Inflammatory macrophage treated with lipopolysaccharide for 1 hour (primary cell): Measurements from ENCODE around the gene EFCAB14.
"Not testable (repeated sequence)": the region's sequence is repeated elsewhere in the genome, so short reads cannot be mapped to it uniquely, and the experiment has no call there.

Source experiments
- DNase-seq, 2 donors: peaks; one replicate each; pipeline ENCODE4 v3.0.0-alpha.2; 2020 to 2022

Gene EFCAB14

DNA sequence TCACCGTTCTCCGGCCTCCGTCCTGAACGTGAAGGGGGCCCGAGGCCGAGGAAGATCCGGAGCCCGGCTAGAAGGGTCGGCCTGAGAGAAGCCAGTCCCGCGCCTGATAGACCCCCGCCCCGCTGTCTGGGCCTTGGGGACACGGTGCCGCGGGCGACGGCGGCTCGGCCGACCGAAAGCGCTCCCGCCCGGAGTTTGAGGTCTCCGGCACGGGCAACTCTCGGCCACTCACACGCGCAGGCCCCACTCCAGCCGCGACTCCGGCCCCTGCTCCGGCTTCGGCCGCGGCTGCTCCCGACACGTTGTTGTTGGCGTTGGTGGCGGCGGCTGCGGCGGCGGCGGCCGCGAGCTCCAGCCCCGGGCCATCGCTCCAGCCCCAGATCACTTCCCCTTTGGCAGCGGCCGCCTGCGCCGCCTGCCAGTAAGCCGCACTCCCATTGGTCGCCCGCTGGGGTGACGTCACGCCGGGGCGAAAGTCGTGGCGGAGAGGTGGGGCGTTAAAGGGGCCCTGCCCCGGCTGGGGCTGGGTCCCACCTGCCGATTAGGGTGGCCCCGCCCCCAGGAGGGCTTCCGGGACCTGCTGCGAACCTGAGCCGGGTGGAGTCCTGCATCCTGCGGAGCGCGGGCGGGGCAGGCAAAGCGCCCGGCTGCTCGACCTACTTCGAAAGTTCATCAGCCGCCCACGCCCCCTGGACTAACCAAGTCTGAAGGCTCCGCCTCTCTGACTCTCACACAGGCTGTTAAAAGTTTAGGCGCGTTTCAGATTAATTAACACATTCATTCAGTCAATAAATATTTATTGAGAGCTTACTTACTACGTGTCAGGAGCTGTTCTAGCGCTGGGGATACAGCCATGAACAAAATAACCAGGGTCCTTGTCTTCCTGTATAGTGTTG is at the start of gene EFCAB14:
TSS of gene EFCAB14 (minus strand) at position 388 of the 896 bp plus-strand sequence. CDS start 1,027 bp downstream, outside the sequence.
- peak; percentile 88 to 96 for DNase-seq

GRCh38 chr1:46768445-46768844 is 49.5 kb upstream of the EFCAB14 start:
- DNase-seq, result no peak

DNA sequence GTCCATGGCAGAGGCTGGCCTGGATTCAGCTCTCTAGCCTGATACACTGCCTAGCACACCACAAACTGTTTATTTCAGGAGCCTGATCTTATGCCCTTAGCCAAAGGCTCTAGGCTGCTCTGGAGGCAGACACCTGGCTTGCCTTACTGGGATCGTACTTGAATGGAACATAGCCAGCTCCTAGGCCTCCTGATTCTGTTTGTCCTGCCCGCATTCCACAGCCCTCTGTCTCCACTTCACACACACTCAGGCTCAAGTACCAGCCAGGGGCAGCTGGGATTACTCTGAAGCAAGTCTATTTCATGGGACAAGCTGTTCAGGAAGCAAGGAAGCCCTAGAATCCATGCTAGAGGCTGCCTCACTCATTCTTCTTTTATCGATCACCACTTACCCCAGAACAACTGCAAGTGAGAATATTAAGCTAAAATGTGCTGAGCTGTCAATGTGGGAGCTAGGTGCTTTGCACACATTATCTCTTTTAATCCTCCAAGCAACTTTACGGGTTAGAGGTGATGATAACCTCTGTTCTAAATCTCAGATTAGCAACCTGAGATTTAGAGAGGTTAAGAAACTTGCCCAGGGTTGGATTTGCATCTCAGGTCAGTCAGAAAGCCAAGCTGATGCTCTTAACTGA is 48.9 kb upstream of the EFCAB14 start:
- no peak for DNase-seq

DNA sequence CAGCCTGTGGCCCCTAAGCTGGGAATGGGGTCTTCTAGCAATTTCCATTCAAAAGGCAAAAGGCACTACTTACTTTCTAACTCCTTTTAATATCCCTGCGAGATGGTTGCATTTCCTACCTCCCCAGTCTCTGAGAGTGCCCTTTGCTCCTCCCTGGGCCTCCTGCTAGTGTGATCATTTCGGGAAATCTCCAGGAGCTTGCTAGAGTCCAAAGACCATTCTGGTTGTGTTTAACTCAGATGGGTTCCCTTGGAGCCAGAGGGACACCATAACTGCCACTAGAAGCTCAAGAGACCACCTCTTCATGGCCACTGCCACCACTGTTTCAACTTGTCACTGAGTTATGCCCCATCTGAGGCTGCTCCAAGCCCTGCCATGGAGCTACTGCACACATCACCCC is 45.5 kb upstream of the EFCAB14 start:
- DNase-seq, result no peak

GRCh38 chr1:46761740-46762139 is 42.8 kb upstream of the EFCAB14 start:
- DNase-seq, result no peak

DNA sequence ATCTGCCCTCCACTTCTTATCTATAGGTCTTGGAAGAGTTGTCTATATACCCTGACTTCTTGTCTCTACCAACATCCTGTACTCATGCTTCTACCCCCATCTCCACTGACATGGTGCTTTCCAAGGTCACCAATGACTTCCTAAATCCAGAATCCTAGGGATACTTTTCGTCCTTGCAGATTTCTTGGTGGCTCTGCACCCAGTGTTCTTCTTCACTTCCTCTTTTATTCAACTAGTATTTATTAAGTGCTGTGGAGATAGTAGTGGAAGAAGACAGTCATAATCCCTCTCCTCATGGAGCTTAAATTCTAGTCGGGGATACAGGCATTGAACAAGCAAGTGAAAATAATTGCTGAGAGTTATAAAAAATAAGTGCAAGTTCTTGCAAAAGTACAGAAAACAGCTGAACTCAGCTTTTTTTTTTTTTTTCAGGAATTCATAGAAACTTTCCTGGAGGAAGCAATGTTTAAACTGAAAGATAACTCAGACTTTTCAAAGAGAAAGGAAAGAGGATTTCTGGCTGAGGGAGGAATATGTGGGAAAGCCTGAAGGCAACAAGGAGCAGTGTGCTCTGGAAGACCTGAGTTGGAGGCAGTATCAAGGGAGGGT is 41.7 kb upstream of the EFCAB14 start:
- no peak for DNase-seq

- DNase-seq, result no peak
Measured at GRCh38 chr1:46757956-46758528, 39.1 kb upstream of the EFCAB14 start.

- DNase-seq, result no peak
Measured at GRCh38 chr1:46757247-46757955, 38.5 kb upstream of the EFCAB14 start.

DNA sequence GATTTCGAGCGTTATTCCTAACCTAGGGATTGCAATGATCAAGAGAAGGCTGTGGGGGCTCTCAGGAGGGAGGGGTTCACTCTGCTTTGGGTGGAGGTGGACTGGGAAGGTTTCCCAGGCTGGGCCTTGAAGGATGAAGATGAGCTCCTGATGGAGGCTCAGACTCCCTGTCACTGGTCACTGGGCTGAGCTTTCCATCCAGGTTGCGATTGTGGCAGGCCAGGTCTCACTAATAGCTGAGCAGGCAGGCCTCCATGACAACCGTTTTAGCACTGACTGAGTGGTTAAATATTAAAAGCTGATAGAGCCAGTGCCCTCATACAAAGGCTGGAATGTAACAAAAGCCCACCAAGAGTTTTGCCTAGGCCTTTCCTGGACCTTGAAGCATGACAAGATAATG is 36.2 kb upstream of the EFCAB14 start:
- no peak for DNase-seq

GRCh38 chr1:46754707-46755106 is 35.8 kb upstream of the EFCAB14 start:
- DNase-seq, result not testable (repeated sequence)

- no peak for DNase-seq
Measured at GRCh38 chr1:46753985-46754384, 35.1 kb upstream of the EFCAB14 start.

DNA sequence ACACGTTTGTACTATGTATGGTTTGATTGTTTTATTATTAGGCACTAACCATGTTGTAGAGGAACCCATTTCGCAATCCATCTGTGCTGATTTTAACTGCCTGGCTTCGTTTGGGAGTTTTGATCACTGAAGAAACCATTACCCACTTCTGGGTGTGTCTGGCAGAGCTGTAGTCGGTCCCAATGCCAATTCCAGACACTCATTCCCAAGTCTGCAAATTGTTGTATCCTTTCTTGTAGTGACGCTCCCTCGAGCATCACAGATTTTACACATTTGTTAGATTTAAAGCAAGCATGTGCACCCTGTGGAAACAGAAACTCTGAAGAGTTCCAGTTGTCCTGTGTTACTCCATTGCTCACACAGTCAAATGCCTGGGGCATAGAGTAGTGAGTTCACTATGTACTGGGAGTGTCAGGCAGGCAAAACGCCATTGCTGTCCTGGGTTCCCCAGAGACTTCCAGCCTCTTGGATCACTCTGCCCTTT is 31.0 kb upstream of the EFCAB14 start:
- no peak for DNase-seq

- DNase-seq, result no peak
Measured at GRCh38 chr1:46749404-46749803, 30.5 kb upstream of the EFCAB14 start.

- DNase-seq, result peak in 1 of 2 donors; percentile 13
Measured at GRCh38 chr1:46747683-46748288, 28.9 kb upstream of the EFCAB14 start.

GRCh38 chr1:46742069-46742468 is 23.2 kb upstream of the EFCAB14 start:
- DNase-seq, result no peak

DNA sequence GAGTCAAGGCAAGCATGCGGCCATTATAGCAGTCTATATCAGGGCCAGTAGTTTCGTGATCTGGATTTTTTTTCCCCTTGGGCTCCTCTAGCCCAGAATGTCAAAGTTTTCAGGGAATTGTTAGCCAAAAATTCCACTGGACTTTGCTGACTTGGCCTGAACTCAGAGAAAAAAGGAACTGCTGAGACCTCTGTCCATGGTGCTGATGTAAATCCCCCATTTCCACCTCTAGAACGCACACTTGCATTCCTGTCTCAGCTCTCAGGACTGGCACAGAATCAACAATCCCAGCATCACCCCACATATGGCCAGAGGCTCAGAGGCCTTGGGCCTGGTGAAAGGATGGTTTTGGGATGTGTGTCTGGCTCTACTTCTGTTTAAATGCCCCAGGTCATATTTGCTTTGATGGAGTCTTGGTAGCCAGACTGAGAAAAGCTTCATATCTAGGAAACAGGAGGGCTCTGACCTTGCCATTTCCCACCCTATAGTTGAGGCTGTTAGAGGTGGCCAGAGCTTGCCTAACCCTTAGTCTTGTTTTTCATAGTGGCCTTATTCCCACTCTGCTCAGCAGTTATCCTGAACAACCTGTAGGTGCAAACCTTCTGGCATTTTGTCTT is 16.9 kb upstream of the EFCAB14 start:
- DNase-seq, result peak; percentile 33 to 65

DNA sequence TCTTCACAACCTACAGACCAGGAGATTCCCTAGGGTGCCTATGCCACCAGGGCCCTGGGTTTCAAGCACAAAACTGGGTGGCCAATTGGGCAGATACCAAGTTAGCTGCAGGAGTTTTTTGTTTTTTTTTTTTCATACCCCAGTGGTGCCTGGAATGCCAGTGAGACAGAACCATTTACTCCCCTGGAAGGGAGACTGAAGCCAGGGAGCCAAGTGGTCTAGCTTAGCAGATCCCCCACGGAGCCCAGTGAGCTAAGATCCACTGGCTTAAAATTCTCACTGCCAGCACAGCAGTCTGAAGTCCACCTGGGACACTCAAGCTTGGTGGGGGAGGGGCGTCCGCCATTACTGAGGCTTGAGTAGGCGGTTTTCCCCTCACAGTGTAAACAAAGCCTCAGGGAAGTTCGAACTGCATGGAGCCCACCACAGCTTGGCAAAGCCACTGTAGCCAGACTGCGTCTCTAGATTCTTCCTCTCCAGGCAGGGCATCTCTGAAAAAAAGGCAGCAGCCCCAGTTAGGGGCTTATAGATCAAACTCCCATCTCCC is 9.5 kb upstream of the EFCAB14 start:
- not testable (repeated sequence) for DNase-seq

DNA sequence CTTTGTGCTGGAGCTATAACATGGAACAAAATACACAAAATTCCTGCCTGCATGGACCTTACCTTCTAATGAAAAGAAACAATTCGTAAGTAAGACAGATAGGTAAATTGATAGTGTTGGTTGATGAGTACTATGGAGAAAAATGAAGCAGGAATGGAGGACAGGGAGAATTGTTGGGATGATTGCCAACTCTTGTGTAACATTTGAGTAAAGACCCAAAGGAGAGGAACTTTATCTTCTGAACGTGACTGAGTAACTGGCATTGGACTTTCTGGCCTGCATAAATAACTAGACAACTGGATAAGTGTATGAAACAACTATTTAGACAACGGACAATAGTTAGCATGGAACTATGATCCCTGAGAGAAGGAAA is 6.8 kb upstream of the EFCAB14 start:
- no peak for DNase-seq

- peak; percentile 58 to 84 for DNase-seq
Measured at GRCh38 chr1:46724991-46725735, 6.2 kb upstream of the EFCAB14 start.

DNA sequence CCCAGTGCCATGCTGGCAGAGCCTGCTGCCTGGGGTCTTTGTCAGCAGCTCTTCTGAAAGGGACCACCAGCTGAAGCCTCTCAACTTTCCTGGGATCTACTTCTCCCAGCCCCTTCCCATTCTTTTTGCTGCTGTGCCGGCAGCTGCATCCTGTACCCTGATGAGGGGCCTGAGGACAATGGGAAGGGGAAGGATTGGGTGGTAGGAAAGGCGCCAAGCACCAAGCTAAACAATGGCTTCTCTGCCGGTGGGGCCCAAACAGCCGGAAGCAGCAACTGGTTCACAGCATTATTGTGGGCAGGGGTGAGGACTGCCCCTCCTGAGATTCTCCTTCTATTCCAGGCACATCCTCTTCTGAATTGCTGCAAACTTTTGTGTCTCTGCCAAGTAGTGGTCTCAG is 5.0 kb upstream of the EFCAB14 start:
- DNase-seq, result no peak
